ENCODE measurements around the gene LMO2.
A peak's percentile ranks its signal among the peaks of the same experiment; 100 is the strongest.

LMO2 gene

GRCh38 chr11:33913991-33914390 is 22.1 kb upstream of the LMO2 start:
- DNase-seq (ENCODE audit: low read depth in 2 of 2), result no peak

- no peak for DNase-seq (ENCODE audit: low read depth in 2 of 2)
Observed at GRCh38 chr11:33912405-33913361, 20.8 kb upstream of the LMO2 start.

- no peak for DNase-seq (ENCODE audit: low read depth in 2 of 2)
Observed at GRCh38 chr11:33910958-33911339, 19.1 kb upstream of the LMO2 start.

GRCh38 chr11:33910296-33910957 is 18.6 kb upstream of the LMO2 start:
- no peak for DNase-seq (ENCODE audit: low read depth in 2 of 2)

GRCh38 chr11:33909552-33909951 is 17.7 kb upstream of the LMO2 start:
- DNase-seq (ENCODE audit: low read depth in 2 of 2), result no peak

- DNase-seq (ENCODE audit: low read depth in 2 of 2), result no peak
Observed at GRCh38 chr11:33909150-33909549, 17.3 kb upstream of the LMO2 start.

GRCh38 chr11:33907421-33907820 is 15.5 kb upstream of the LMO2 start:
- DNase-seq (ENCODE audit: low read depth in 2 of 2), result no peak

GRCh38 chr11:33906484-33907186 is 14.8 kb upstream of the LMO2 start:
- no peak for DNase-seq (ENCODE audit: low read depth in 2 of 2)

GRCh38 chr11:33904102-33904501 is 12.2 kb upstream of the LMO2 start:
- DNase-seq (ENCODE audit: low read depth in 2 of 2), result no peak

- DNase-seq (ENCODE audit: low read depth in 2 of 2), result no peak
Observed at GRCh38 chr11:33900159-33900840, 8.4 kb upstream of the LMO2 start.

GRCh38 chr11:33899400-33900037 is 7.6 kb upstream of the LMO2 start:
- no peak for DNase-seq (ENCODE audit: low read depth in 2 of 2)

GRCh38 chr11:33898957-33899356 is 7.1 kb upstream of the LMO2 start:
- DNase-seq (ENCODE audit: low read depth in 2 of 2), result no peak

GRCh38 chr11:33897761-33898375 is 6.0 kb upstream of the LMO2 start:
- no peak for DNase-seq (ENCODE audit: low read depth in 2 of 2)

GRCh38 chr11:33896911-33897310 is 5.0 kb upstream of the LMO2 start:
- DNase-seq (ENCODE audit: low read depth in 2 of 2), result no peak

GRCh38 chr11:33895752-33896137 is 3.9 kb upstream of the LMO2 start:
- DNase-seq (ENCODE audit: low read depth in 2 of 2), result no peak

- DNase-seq (ENCODE audit: low read depth in 2 of 2), result no peak
Observed at GRCh38 chr11:33894398-33894746, 2.5 kb upstream of the LMO2 start.

- peak; percentile 58 to 70 for DNase-seq (ENCODE audit: low read depth in 2 of 2)
Observed at GRCh38 chr11:33893711-33894397, 2.0 kb upstream of the LMO2 start.

- DNase-seq (ENCODE audit: low read depth in 2 of 2), result no peak
Observed at GRCh38 chr11:33892906-33893594, 1.2 kb upstream of the LMO2 start.

GRCh38 chr11:33889821-33890378 is 2.0 kb downstream of the LMO2 start:
- no peak for DNase-seq (ENCODE audit: low read depth in 2 of 2)

- DNase-seq (ENCODE audit: low read depth in 2 of 2), result no peak
Observed at GRCh38 chr11:33889296-33889695, 2.6 kb downstream of the LMO2 start.
